AG09309 (cell line): ENCODE results near the gene CYP19A1.

Experiments used
- DNase-seq: peaks from one replicate; pipeline ENCODE4 v3.0.0-alpha.2; 2010; ENCODE audit warnings: low read depth
- H3K4me3 ChIP-seq: 2 replicates; pipeline ENCODE4 v1.5.1; 2011; ENCODE audit warnings: mild to moderate bottlenecking, low read depth, low read length, moderate library complexity; ENCODE audit not compliant: control insufficient read depth
- CTCF ChIP-seq: IDR thresholded peaks from 2 replicates; pipeline ENCODE4 v1.5.1; 2011; ENCODE audit warnings: mild to moderate bottlenecking, low read depth, low read length, inconsistent platforms; ENCODE audit not compliant: insufficient read depth, control insufficient read depth; ENCODE audit errors: missing control alignments

The CYP19A1 gene

GRCh38 chr15:51322621-51323296 is 15.6 kb downstream of the CYP19A1 start:
- no peak for DNase-seq
- no peak for TF ChIP-seq CTCF
- no peak overlapping the region for H3K4me3 ChIP-seq

GRCh38 chr15:51321316-51321715 is 17.1 kb downstream of the CYP19A1 start:
- DNase-seq, result no peak
- TF ChIP-seq CTCF, result no peak
- H3K4me3 ChIP-seq, result no peak overlapping the region

- TF ChIP-seq CTCF, result no peak
- no peak overlapping the region for H3K4me3 ChIP-seq
- DNase-seq, result no peak
Observed at GRCh38 chr15:51320843-51321242, 17.6 kb downstream of the CYP19A1 start.

GRCh38 chr15:51319539-51319938 is 18.9 kb downstream of the CYP19A1 start:
- H3K4me3 ChIP-seq, result no peak overlapping the region
- no peak for DNase-seq
- no peak for TF ChIP-seq CTCF

- no peak for TF ChIP-seq CTCF
- no peak overlapping the region for H3K4me3 ChIP-seq
- no peak for DNase-seq
Observed at GRCh38 chr15:51318382-51319150, 19.8 kb downstream of the CYP19A1 start.

- no peak for DNase-seq
- no peak for TF ChIP-seq CTCF
- H3K4me3 ChIP-seq, result no peak overlapping the region
Observed at GRCh38 chr15:51316636-51317035, 21.8 kb downstream of the CYP19A1 start.
